Psoas muscle (tissue), 8 donors: Measurements from ENCODE around the gene RHBDL3. TPM values are rescaled to one million over a fixed set of nuclear protein-coding genes. Genes with fewer than 3 reads are reported as not detected.

Experiments used
- ATAC-seq, 4 donors: fragments of 200-7000 bp; cut with Tn5 transposase; one replicate each; pipeline ENCODE4 v1.9.1; 2020; ENCODE audit warnings: moderate library complexity in 3 of 4, mild to moderate bottlenecking in 2 of 4
- DNase-seq, 2 donors: peaks; one replicate each; pipeline ENCODE4 v3.0.0-alpha.2; 2020
- H3K27ac ChIP-seq: fragments of 200-600 bp; one replicate; pipeline ENCODE4 v1.8.0; 2022
- H3K27me3 ChIP-seq, 3 donors: fragments of 200-600 bp in 1 of 3; one replicate each; pipeline versions ENCODE4 v1.6.1 to v1.8.0; 2013 to 2022; ENCODE audit warnings: low read length in 2 of 3, mild to moderate bottlenecking in 2 of 3, moderate library complexity in 1 of 3; ENCODE audit not compliant: insufficient read depth in 3 of 3
- H3K36me3 ChIP-seq, 2 donors: fragments of 200-600 bp in 1 of 2; one replicate each; pipeline versions ENCODE4 v1.6.1 to v1.8.0; 2013 to 2022; ENCODE audit warnings: low read depth in 1 of 2, mild to moderate bottlenecking in 1 of 2, moderate library complexity in 1 of 2; ENCODE audit not compliant: insufficient read depth in 1 of 2
- H3K4me1 ChIP-seq: fragments of 200-600 bp; one replicate; pipeline ENCODE4 v1.8.0; 2022
- H3K4me3 ChIP-seq: fragments of 200-600 bp; one replicate; pipeline ENCODE4 v1.8.0; 2022; ENCODE audit warnings: mild to moderate bottlenecking
- H3K9me3 ChIP-seq: fragments of 200-600 bp; one replicate; pipeline ENCODE4 v1.8.0; 2022
- WGBS, 3 donors: extraction: QIAGEN DNeasy Blood & Tissue Kit; methylation state at CpG; one replicate each; pipeline versions ENCODE4 v1.1.6 to v1.1.7; 2013; 5-methylcytosine and 5-hydroxymethylcytosine counted together
- intact Hi-C, 2 donors: fragments of 100-400 bp; cut with DNase I; formaldehyde crosslinking; loops; one replicate each; pipeline versions ENCODE4 v1.11.0 to v1.14.2; 2022
- polyA plus RNA-seq, 3 donors: library from polyadenylated mRNA; stranded (reverse); fragments of 200-250 nt; gene quantifications; one replicate each; pipeline ENCODE4 v1.2.3, GENCODE V29; 2013
- total RNA-seq, 4 donors: library from RNA; stranded (reverse); fragmentation: NEBNext Ultra II Directional in 2 of 4; extraction: Animal tissue kit (Norgen Biotek cat#: 25700) in 2 of 4; gene quantifications; one replicate each; pipeline versions ENCODE4 v1.2.1 to v1.2.4, GENCODE V29; 2021 to 2023
- TF ChIP-seq, protein P1 (sequence below): fragments of 200-600 bp; IDR thresholded peaks from one replicate; pipeline ENCODE4 v1.8.0; 2022; ENCODE audit warnings: antibody characterized with exemption
- donor health status: healthy with polysubstance abuse.
- donor health status: DM: no; HTN: no; CAD: no; lungs with moderate emphysema.
- donor health status: Bipolar disorder and iron deficiency.
- donor health status: healthy.
- donor health status: DM: yes; HTN: yes; CAD: no.
- donor health status: DM: no; HTN: no; CAD: no.
- donor health status: DM: no; HTN: no; CAD: no.
- donor health status: DM: yes; HTN: yes; CAD: no.

Gene RHBDL3
- total and polyA plus RNA-seq, 7 donors, result 0.04 to 0.19 (median 0.12) TPM; not detected in 1

DNA sequence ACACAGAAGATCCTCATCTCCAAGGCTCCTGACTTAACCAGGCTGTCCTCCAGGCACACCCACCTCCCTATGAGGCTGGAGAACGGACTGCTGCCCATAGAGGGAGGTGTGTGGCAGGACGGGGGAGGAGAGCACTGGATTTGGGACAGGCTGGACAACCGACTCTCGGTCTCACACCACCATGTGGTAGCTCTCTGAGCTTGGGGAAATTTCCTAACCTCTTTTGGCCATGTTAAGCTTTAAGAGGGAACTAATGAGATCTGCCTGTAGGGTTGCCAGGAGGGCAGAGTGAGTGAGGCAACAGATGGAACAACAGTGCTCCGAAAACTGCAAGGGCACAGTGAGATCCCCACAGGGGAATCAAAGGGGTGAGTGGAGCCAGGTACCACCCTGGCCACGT, 32.7 kb downstream of the RHBDL3 start:
- Histone ChIP-seq H3K36me3 (no peaks in the 10 kb centered on the region), H3K9me3 (no peaks in the 10 kb centered on the region), H3K27ac (no peak overlapping the region), H3K27me3 (no peaks in the 10 kb centered on the region), H3K4me1 (no peaks in the 10 kb centered on the region), H3K4me3 (no peak overlapping the region)
- TF ChIP-seq, protein P1, sequence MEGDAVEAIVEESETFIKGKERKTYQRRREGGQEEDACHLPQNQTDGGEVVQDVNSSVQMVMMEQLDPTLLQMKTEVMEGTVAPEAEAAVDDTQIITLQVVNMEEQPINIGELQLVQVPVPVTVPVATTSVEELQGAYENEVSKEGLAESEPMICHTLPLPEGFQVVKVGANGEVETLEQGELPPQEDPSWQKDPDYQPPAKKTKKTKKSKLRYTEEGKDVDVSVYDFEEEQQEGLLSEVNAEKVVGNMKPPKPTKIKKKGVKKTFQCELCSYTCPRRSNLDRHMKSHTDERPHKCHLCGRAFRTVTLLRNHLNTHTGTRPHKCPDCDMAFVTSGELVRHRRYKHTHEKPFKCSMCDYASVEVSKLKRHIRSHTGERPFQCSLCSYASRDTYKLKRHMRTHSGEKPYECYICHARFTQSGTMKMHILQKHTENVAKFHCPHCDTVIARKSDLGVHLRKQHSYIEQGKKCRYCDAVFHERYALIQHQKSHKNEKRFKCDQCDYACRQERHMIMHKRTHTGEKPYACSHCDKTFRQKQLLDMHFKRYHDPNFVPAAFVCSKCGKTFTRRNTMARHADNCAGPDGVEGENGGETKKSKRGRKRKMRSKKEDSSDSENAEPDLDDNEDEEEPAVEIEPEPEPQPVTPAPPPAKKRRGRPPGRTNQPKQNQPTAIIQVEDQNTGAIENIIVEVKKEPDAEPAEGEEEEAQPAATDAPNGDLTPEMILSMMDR, result no peak
- intact Hi-C loops, result no loop called here
- 59 to 69% (median 68%) methylated on average over 6 of the region's 6 CpGs for WGBS, 3 donors
- no peak for ATAC-seq
- DNase-seq, result no peak

DNA sequence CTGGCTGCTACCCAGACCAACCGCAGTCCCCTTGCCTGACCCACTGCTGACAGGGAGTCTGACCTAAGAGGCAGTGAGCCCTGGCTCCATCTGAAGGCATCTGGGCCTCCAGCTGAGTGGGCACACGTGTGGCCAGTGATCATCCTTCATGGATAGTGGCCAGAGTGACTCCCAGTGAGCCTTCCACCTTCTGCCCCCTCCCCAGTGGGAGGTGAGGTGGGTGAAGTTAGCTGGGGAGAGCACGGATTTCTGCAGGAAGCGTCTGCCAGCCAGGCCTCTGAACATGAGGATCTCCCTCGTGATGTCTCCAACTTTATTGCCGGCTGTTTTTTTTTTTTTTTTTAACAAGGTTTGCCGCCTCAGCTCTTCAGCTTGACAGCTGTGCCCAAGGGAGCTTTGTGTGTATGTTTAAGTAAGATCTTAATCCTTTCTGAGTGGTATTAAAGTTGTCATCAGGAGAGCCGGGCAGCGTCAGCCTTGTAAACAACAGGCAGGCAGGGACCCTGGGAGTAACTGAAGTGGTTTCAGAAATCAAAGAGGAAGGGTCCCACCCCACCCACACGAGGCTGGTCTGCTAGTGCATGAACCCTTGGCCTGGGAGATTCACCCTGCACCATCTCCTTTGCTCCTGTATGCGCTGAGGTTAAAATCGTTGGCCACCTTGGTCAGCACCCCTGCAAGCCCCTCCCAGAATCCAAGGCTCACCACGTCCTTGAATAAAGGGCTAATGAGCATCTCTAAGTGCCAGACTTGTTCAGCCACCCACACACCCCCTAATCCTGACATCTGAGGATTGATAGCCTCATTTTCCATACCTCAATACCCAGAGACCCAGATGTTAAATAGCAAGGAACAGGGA, 33.3 kb downstream of the RHBDL3 start:
- Histone ChIP-seq H3K4me3 (no peak overlapping the region), H3K27me3 (no peaks in the 10 kb centered on the region), H3K27ac (no peak overlapping the region), H3K4me1 (no peaks in the 10 kb centered on the region), H3K36me3 (no peaks in the 10 kb centered on the region), H3K9me3 (no peaks in the 10 kb centered on the region)
- TF ChIP-seq, protein P1, result no peak
- 36 to 48% (median 41%) methylated on average over 13 of the region's 13 CpGs for WGBS, 3 donors
- intact Hi-C loops, result no loop called here
- ATAC-seq (no peak), DNase-seq (no peak)

DNA sequence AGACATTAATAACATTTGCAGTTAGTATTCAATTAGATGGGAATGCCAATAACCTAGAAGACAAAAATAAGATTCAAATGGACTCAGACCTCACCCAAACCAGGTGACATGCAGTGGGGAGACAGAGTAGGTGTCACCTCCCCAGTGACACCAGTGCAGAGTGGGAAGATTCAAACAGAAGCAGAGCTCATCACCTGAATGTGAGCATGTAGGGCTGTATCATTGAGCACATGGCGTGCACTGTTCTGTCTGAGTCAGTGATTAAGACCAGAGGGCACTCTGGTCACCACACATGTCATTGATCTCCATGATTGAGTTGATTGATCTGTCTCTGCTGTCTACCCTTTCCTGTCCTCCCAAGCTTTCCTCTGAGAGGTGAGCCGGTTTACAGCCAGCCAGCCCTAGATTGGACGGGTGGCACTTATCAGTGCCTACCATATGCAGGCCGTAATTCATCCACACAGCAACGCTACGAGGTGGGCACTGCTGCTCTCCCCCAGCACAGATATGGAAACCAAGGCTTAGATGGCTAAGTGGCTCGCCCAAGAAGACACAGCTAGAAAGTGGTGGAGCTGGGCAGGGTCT, 34.0 kb downstream of the RHBDL3 start:
- H3K27ac ChIP-seq, result no peak overlapping the region
- ATAC-seq, result no peak
- TF ChIP-seq, protein P1, result no peak
- no peaks in the 10 kb centered on the region for H3K9me3 ChIP-seq
- H3K36me3 ChIP-seq, result no peaks in the 10 kb centered on the region
- no peaks in the 10 kb centered on the region for H3K27me3 ChIP-seq
- no peaks in the 10 kb centered on the region for H3K4me1 ChIP-seq
- no peak for DNase-seq
- 88 to 94% (median 93%) methylated on average over 7 of the region's 7 CpGs for WGBS, 3 donors
- H3K4me3 ChIP-seq, result no peak overlapping the region
- intact Hi-C loops, result no loop called here

DNA sequence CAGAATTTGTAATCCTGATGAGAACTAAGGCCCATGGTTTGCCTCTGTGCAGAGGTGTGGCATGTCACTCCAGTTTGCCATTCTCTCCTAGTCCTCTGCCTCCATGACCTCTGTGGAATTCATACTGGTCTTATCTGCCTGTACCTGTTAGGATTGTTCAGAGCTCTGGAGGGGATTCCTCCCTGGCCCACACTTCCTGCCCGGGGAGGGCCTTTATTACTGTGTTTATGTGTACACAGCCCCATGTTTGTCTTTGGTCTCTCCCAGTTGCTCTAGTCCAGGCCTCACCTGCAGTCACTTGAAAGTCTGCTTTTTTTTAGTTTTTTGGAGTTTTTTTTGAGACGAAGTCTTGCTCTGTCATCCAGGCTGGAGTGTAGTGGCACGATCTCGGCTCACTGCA, 36.4 kb downstream of the RHBDL3 start:
- TF ChIP-seq, protein P1, result no peak
- Histone ChIP-seq H3K4me1 (no peaks in the 10 kb centered on the region), H3K27me3 (no peaks in the 10 kb centered on the region), H3K9me3 (no peaks in the 10 kb centered on the region), H3K27ac (no peak overlapping the region), H3K4me3 (no peak overlapping the region), H3K36me3 (no peaks in the 10 kb centered on the region)
- WGBS, 3 donors, result 75 to 86% (median 80%) methylated on average over 4 of the region's 4 CpGs
- intact Hi-C loops, result no loop called here
- ATAC-seq, result no peak
- DNase-seq, result no peak
